Activated CD4-positive, alpha-beta T cell treated with anti-CD3 and anti-CD28 coated beads for 36 hours (primary cell): ENCODE data around the gene FBXO17. TPM values are rescaled to one million over a fixed set of nuclear protein-coding genes. Genes with fewer than 3 reads are reported as not detected.

ENCODE experiments used
- ATAC-seq: fragments of 200-7000 bp; cut with Tn5 transposase; one replicate; pipeline ENCODE4 v1.10.0; 2021; ENCODE audit warnings: mild to moderate bottlenecking, moderate library complexity
- CTCF ChIA-PET: fragments of 350-600 bp; sonication (Branson Sonifier 250); formaldehyde crosslinking; loops from one replicate; lab custom pipeline; 2021; ENCODE audit warnings: antibody characterized with exemption; lab: Charles Lee
- POLR2A ChIA-PET: fragments of 350-600 bp; sonication (Branson Sonifier 250); formaldehyde crosslinking; loops from one replicate; lab custom pipeline; 2021; ENCODE audit warnings: antibody characterized with exemption, inconsistent platforms; lab: Charles Lee
- DNase-seq: peaks from one replicate; pipeline ENCODE4 v3.0.0-alpha.2; 2020
- H3K27ac Mint-ChIP-seq: one replicate; pipeline ENCODE4 v1.8.0; 2021; ENCODE audit warnings: mixed read lengths
- H3K27me3 Mint-ChIP-seq: one replicate; pipeline ENCODE4 v1.8.0; 2021; ENCODE audit warnings: mixed read lengths
- H3K36me3 Mint-ChIP-seq: one replicate; pipeline ENCODE4 v1.8.0; 2021; ENCODE audit warnings: low read depth, mixed read lengths
- H3K4me1 Mint-ChIP-seq: one replicate; pipeline ENCODE4 v1.8.0; 2021; ENCODE audit warnings: mixed read lengths
- H3K4me3 Mint-ChIP-seq: one replicate; pipeline ENCODE4 v1.8.0; 2021; ENCODE audit warnings: mild to moderate bottlenecking, moderate library complexity, mixed read lengths
- H3K9me3 Mint-ChIP-seq: one replicate; pipeline ENCODE4 v1.8.0; 2021; ENCODE audit warnings: low read depth, mixed read lengths
- intact Hi-C, 2 experiments: fragments of 100-400 bp; cut with DNase I in 1 of 2; cut with micrococcal nuclease in 1 of 2; formaldehyde crosslinking; loops; one replicate each; pipeline versions ENCODE4 v1.14.2 to v1.15.1; 2022 to 2024; cut with DNase I, micrococcal nuclease
- total RNA-seq, 2 experiments: library from RNA; stranded (reverse); gene quantifications; one replicate each; pipeline ENCODE4 v1.2.3, GENCODE V29; 2021

FBXO17 gene
- total RNA-seq, 2 experiments from 2014 or later, result not detected

DNA sequence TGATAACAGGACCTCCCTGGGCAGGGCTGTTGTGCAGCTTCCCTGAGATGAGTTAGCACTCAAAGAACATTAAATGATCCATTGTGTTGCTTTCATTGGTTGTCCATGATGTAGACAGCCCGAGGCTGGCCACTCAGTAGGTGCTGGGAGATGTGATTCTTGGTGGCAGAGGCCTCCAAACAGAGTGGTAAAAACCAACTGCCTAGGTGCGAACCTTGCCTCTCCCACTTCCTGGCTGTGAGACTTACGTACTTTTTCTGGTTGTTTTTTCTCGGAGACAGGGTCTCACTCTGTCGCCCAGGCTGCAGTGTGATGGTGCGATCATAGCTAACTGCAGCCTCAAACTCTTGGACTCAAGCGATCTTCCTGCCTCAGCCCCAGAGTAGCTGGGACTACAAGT lies 51.2 kb downstream of the FBXO17 start:
- no peak for ATAC-seq

DNA sequence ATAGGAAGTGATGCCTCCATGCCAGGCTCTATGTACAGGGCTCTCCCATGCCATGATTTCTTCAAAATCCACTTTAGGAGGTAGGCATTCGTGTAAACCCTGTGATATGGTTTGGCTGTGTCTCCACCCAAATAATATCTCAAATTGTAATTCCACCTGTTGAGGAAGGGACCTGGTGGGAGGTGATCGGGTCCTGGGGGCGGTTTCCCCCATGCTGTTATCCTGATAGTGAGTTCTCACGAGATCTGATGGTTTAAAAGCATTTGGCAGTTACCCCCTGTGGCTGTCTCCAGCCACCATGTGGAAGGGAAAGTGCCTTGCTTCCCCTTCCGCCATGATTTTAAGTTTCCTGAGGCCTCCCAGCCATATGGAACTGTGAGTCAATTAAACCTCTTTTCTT lies 53.1 kb downstream of the FBXO17 start:
- no peaks in the 10 kb centered on the region for H3K9me3 Mint-ChIP-seq
- ATAC-seq (no peak), DNase-seq (no peak)
- H3K4me3 Mint-ChIP-seq, result no peak overlapping the region
- no peaks in the 10 kb centered on the region for H3K4me1 Mint-ChIP-seq
- POLR2A ChIA-PET, result no interaction called here
- intact Hi-C loops, result no loop called here
- no peak overlapping the region for H3K27ac Mint-ChIP-seq
- no peaks in the 10 kb centered on the region for H3K27me3 Mint-ChIP-seq
- H3K36me3 Mint-ChIP-seq, result peaks cover 18% of the 10 kb centered on the region
- CTCF ChIA-PET, result no interaction called here

More for the DNA sequence above, 51.2 kb downstream of the FBXO17 start:
- no peak for DNase-seq
- Mint-ChIP-seq H3K27me3 (no peaks in the 10 kb centered on the region), H3K4me3 (no peak overlapping the region), H3K36me3 (peaks cover 23% of the 10 kb centered on the region), H3K4me1 (peaks cover 15% of the 10 kb centered on the region), H3K27ac (no peak overlapping the region), H3K9me3 (no peaks in the 10 kb centered on the region)
- ChIA-PET CTCF (interaction anchor here (0.7 to 1.1 kb wide), 3 partner anchors 58 to 563 kb away, joined by 3 to 4 read pairs (median 3); no protein-coding TSS in a partner anchor), POLR2A (no interaction called here)
- intact Hi-C loops, result no loop called here

DNA sequence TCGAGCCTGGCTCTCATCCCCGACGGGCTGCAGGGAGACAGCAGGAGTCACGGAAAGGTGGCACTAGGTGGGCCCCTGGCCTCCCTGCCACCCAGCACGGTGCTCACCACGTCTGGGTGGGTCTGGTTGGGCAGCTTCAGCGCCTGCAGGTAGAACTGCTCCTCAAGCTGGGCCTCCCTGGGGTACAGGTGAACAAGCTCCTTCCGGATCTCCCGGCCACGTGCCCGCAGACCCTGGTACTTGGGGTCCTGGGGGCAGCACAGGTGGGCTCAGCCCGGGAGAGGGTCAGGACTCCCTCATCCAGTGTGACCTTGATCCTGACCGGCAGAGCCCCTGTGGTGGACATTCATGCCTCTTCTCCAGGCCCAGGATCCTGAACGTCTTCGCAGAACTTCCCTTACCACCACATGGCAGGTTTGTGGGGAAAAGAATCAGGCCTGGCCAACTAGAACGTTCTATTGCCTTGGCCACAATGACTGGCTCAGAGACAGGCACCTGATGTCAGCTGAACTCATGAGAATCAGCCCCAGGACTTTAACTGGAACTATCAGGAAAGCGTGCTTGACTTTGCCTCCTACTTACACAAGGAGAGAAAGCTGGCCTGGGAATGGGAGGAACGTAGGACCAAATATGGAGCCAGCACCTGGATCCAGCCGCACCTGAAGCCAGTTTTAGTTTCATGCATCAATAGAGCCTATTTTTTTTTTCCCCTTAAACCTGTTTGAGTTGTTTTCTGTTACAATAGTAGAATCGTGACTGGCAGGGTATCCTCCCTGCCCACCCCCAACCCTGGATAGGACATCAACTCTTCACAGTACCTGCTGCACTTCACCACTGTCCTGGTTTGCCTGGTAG lies 53.9 kb downstream of the FBXO17 start:
- DNase-seq (no peak), ATAC-seq (no peak)
- H3K9me3 Mint-ChIP-seq, result no peaks in the 10 kb centered on the region
- intact Hi-C loops, result no loop called here
- no peak overlapping the region for H3K4me3 Mint-ChIP-seq
- H3K4me1 Mint-ChIP-seq, result no peaks in the 10 kb centered on the region
- CTCF ChIA-PET, result interaction anchor here (1.2 kb wide), 1 partner anchor 9 kb away, joined by 3 read pairs; the partner anchor contains the start of genes MRPS12 and SARS2
- H3K27me3 Mint-ChIP-seq, result no peaks in the 10 kb centered on the region
- H3K27ac Mint-ChIP-seq, result no peak overlapping the region
- peaks cover 18% of the 10 kb centered on the region for H3K36me3 Mint-ChIP-seq
- POLR2A ChIA-PET, result no interaction called here

DNA sequence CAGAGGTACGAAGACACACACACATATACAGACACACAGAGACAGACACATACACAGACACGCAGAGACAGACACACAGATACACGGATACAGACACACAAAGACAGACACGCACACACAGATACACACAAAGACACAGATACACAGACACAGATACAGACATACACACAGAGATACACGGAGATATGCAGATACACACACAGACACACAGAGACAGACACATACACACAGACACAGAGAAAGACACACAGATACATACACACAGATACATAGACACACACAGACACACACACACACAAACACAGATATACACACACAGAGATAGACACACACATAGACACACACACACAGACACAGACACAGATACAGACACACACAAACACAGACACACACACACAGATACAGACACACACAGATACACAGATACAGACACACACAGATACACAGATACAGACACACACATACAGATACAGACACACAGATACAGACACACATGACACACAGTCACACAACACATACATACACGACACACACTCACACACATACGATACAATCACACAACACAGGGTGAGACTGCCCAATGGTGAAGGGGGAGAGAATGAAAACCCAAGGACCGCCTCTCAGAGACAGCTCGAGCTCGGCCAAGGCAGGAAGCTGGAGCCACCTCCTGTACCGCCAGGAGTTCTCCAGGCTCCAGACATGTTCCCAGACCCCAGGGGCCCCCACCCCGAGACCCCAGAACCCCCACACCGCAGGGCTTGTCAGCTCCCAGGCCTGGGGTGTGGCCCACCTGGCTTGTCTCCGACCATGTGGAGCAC lies 54.7 kb downstream of the FBXO17 start:
- no peak overlapping the region for H3K4me3 Mint-ChIP-seq
- H3K27ac Mint-ChIP-seq, result no peak overlapping the region
- POLR2A ChIA-PET, result no interaction called here

DNA sequence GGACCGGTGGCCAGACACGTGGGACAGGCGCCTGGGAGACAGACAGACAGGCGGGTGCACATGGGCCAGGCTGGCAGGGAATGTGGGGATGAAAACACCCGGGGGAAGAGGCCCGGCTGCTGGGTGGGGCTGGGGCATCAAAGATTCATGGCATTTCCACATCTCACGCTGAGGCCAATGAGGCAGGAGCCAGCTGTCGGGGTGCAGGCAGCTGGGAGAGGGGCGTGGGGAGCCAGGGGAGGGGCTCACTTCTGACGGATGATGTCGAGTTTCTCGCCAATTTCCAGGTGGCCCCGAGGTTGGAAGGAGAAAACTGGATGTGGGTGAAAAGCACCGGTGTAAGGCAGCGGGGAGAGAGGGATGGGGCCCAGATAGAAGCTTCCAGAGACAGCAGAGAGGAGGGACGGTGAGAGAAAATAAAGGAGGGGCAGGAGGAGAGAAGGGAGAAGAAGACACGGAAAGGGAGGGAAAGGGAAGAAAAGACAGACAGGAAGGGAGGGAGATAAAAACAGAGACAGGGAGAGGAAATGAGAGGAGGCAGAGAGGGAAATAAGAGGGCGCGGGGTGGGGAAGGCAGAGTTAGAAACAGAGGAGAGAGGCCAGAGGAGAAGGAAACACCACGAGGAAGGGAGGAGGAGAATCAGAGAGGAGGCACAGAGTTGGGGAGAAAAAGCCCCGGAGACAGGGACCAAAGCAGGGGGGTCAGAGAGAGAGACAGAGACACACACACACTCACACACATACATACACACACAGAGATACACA lies 55.5 kb downstream of the FBXO17 start:
- Mint-ChIP-seq H3K27ac (no peak overlapping the region), H3K4me1 (no peaks in the 10 kb centered on the region), H3K9me3 (no peaks in the 10 kb centered on the region), H3K4me3 (no peak overlapping the region), H3K27me3 (no peaks in the 10 kb centered on the region), H3K36me3 (peaks cover 18% of the 10 kb centered on the region)
- CTCF ChIA-PET, result interaction anchor here (1.1 kb wide), 1 partner anchor 11 kb away, joined by 5 read pairs; the partner anchor contains the start of genes MRPS12 and SARS2
- no peak for DNase-seq
- intact Hi-C loops, result no loop called here
- ATAC-seq, result no peak
- POLR2A ChIA-PET, result interaction anchor here (0.7 kb wide), 1 partner anchor 82 kb away, joined by 4 read pairs; no protein-coding TSS in a partner anchor

More for the DNA sequence above, 54.7 kb downstream of the FBXO17 start:
- Mint-ChIP-seq H3K27me3 (no peaks in the 10 kb centered on the region), H3K4me1 (no peaks in the 10 kb centered on the region), H3K36me3 (peaks cover 18% of the 10 kb centered on the region), H3K9me3 (no peaks in the 10 kb centered on the region)
- no peak for ATAC-seq
- intact Hi-C loops, result no loop called here
- CTCF ChIA-PET, result interaction anchor here (1.2 kb wide), 1 partner anchor 10 kb away, joined by 3 read pairs; the partner anchor contains the start of genes MRPS12 and SARS2
- no peak for DNase-seq

DNA sequence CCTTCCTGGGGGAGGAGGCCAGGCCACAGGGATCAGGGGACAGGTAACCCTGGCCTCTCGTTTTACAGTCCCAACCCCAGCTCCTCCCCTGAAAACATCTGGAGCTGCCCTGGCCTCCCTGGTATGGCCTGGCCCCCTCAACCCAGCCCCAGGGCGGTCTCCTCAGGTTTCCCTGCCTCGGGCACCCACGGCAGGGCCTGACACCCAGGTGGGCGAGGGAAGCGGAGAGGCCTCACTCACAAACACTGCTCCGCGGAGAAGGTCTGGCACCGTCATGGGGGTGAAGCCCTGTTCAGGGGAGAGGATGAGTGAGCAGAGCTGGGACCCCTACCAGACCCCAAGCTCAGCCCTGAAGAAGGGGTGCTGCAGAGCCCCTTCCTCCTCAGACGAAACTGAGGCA lies 57.0 kb downstream of the FBXO17 start:
- no peaks in the 10 kb centered on the region for H3K27me3 Mint-ChIP-seq
- H3K4me3 Mint-ChIP-seq, result no peak overlapping the region
- DNase-seq (no peak), ATAC-seq (no peak)
- CTCF ChIA-PET, result interaction anchor here (1.0 kb wide), 1 partner anchor 369 kb away, joined by 3 read pairs; no protein-coding TSS in a partner anchor
- H3K27ac Mint-ChIP-seq, result no peak overlapping the region
- H3K36me3 Mint-ChIP-seq, result peaks cover 12% of the 10 kb centered on the region
- intact Hi-C loops, result no loop called here
- no peaks in the 10 kb centered on the region for H3K9me3 Mint-ChIP-seq
- H3K4me1 Mint-ChIP-seq, result no peaks in the 10 kb centered on the region
- POLR2A ChIA-PET, result no interaction called here

DNA sequence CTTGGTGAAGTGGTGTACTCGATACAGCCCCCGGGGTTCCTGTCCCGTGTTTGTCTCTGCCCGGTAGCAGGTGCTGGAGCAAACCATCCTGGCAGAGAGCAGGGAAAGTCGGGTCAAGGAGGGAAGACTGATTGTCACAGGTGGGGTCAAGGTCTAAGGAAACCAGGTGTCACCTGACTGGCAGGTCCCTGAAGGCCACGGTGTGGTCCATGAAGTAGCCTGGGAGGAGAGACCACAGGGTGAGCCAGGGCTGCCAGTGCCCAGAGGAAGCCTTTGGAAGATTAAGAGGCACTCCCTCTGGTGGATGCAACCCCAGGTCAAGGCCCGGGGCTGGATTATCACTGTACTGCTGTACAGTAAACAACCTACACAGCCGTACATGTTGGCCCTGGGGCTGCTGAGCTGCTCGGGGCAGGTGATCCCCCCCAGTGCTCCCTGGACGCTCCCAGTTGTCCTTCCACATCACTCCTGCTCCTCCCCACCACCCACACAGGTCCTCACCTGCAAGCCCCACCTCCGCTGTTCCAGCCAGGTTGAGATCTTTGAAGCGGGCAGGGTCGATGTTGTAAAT lies 57.5 kb downstream of the FBXO17 start:
- CTCF ChIA-PET, result interaction anchor here (1.1 kb wide), 1 partner anchor 13 kb away, joined by 4 read pairs; the partner anchor contains the start of genes MRPS12 and SARS2
- intact Hi-C loops, result no loop called here
- no peaks in the 10 kb centered on the region for H3K4me1 Mint-ChIP-seq
- peaks cover 12% of the 10 kb centered on the region for H3K36me3 Mint-ChIP-seq
- H3K27me3 Mint-ChIP-seq, result no peaks in the 10 kb centered on the region
- DNase-seq (no peak), ATAC-seq (no peak)
- H3K27ac Mint-ChIP-seq, result no peak overlapping the region
- H3K4me3 Mint-ChIP-seq, result no peak overlapping the region
- no peaks in the 10 kb centered on the region for H3K9me3 Mint-ChIP-seq
- POLR2A ChIA-PET, result no interaction called here

DNA sequence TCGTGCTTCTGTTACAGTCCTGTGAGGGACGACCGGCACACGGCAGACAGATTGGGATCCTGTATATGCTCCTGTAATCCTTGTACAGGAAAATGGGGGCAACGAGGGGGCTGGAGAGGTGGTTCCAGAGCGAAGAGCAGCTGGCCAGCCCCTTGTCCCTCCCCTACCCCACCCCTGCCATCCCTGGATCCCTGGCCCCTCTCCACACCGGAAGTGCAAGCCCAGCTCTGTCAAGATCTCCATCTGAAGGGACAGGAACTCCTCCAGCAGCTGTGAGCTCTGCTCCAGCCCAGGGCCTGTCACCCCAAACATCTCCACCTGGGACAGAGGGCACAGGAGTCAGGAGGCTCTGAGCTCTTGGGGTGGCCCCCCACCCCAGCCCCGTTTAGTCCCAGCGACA lies 58.0 kb downstream of the FBXO17 start:
- CTCF ChIA-PET, result interaction anchor here (0.7 to 1.1 kb wide), 2 partner anchors 13 to 171 kb away, joined by 3 to 4 read pairs; partner anchors contain the start of genes MRPS12 and SARS2
- ATAC-seq, result no peak
- H3K27me3 Mint-ChIP-seq, result no peaks in the 10 kb centered on the region
- POLR2A ChIA-PET, result no interaction called here
- H3K9me3 Mint-ChIP-seq, result no peaks in the 10 kb centered on the region
- no peak for DNase-seq
- peaks cover 12% of the 10 kb centered on the region for H3K36me3 Mint-ChIP-seq
- no peak overlapping the region for H3K4me3 Mint-ChIP-seq
- H3K27ac Mint-ChIP-seq, result no peak overlapping the region
- peaks cover 5% of the 10 kb centered on the region for H3K4me1 Mint-ChIP-seq
- intact Hi-C loops, result no loop called here

DNA sequence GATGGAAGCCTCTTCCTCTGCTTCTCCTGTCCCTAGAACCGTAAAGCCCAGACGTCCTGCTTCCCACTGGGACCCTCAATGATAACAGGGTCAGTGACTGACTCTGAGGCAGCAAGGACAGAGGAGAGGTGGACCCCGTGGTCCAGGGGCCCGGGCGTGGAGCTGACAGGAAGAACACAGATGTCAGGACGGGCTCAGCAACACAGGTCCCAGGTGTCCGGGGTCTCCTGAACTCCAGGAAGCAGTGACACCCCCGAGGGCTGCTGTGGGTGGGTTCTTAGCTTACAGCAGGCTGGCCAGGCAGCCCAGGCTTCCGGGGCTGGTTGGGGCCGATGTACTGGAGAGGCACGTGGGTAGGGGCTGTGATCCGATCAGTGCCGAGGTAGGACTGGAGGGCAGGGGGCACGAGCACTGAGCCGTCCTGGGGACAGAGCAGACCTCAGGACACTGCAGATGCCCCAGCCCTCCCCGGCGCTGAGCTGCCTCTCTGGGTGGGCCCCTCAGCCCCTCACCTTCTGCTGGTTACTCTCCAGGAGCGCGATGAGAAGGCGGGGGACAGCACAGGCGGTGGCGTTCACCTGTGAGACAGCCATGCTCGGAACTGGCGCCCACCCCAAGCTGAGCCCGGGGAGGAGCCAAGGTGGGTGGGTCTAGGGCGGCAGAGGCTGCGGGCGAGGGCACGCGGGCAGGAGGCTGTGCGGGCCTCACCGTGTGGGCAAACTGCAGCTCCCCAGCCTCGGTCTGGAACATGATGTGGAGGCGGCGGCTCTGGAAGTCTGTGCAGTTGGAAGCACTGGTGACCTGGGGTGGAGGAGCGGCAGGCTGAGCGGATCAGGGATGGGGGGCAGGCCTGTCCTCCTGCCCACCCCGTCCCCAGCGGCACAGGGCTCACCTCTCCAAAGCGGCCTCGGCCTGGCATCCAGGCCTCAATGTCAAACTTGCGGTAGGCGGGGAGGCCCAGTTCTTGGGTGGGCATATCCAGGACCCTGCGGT lies 59.9 kb downstream of the FBXO17 start:
- H3K9me3 Mint-ChIP-seq, result no peaks in the 10 kb centered on the region
- peaks cover 6% of the 10 kb centered on the region for H3K36me3 Mint-ChIP-seq
- intact Hi-C loops, result no loop called here
- ATAC-seq (no peak), DNase-seq (no peak)
- CTCF ChIA-PET, result interaction anchor here (1.9 kb wide), 1 partner anchor 15 kb away, joined by 5 read pairs; the partner anchor contains the start of genes MRPS12 and SARS2
- peaks cover 7% of the 10 kb centered on the region for H3K4me1 Mint-ChIP-seq
- no peak overlapping the region for H3K27ac Mint-ChIP-seq
- no peak overlapping the region for H3K4me3 Mint-ChIP-seq
- POLR2A ChIA-PET, result no interaction called here
- no peaks in the 10 kb centered on the region for H3K27me3 Mint-ChIP-seq

DNA sequence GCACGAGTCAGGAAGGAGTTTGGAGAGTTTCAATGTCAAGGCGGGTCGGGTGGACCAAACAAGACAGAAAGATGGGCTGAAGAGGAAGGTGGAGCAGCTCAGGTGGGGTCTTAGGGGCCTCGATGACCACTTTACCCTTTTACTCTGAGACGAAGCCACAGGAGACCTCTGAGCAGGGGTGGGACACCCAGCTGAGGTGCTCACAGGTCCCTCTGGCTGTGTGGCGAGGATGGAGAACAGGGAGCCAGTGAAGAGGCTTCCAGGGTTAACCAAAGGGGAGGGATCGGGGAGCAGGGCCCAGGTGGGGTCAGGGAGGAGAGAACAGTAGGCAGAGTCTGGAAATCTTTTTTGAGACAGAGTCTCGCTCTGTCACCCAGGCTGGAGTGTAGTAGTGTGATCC lies 61.6 kb downstream of the FBXO17 start:
- ATAC-seq (no peak), DNase-seq (no peak)
- Mint-ChIP-seq H3K27ac (no peak overlapping the region), H3K27me3 (no peaks in the 10 kb centered on the region), H3K9me3 (no peaks in the 10 kb centered on the region), H3K36me3 (peaks cover 10% of the 10 kb centered on the region), H3K4me1 (peaks cover 9% of the 10 kb centered on the region), H3K4me3 (no peak overlapping the region)
- ChIA-PET CTCF (interaction anchor here (1.9 kb wide), 1 partner anchor 17 kb away, joined by 5 read pairs; the partner anchor contains the start of genes MRPS12 and SARS2), POLR2A (no interaction called here)
- intact Hi-C loops, result no loop called here
